Transverse colon (tissue), 4 donors: ENCODE results near the gene EXD3. TPM values are rescaled to one million over a fixed set of nuclear protein-coding genes. Genes with fewer than 3 reads are reported as not detected.

ENCODE experiments used
- DNase-seq: peaks from one replicate; pipeline ENCODE4 v3.0.0-alpha.2; 2019
- H3K27ac ChIP-seq, 4 donors: fragments of 200-600 bp; sonication (generic); 2 replicates each; pipeline ENCODE4 v1.5.1; 2016 to 2018; ENCODE audit warnings: inconsistent platforms in 4 of 4
- H3K27me3 ChIP-seq: fragments of 200-600 bp; sonication (generic); 2 replicates; pipeline ENCODE4 v1.5.1; 2017; ENCODE audit warnings: inconsistent platforms
- H3K36me3 ChIP-seq, 4 donors: fragments of 200-600 bp; sonication (generic); 2 replicates each; pipeline ENCODE4 v1.5.1; 2017 to 2019; ENCODE audit warnings: inconsistent platforms in 4 of 4
- H3K4me1 ChIP-seq, 4 donors: fragments of 200-600 bp; sonication (generic); 2 replicates each; pipeline ENCODE4 v1.5.1; 2017 to 2020; ENCODE audit warnings: inconsistent platforms in 4 of 4
- H3K4me3 ChIP-seq, 4 donors: fragments of 200-600 bp; sonication (generic); 1 replicate in 1 of 4; 2 replicates in 3 of 4; pipeline versions ENCODE4 v1.5.1 to v1.6.1; 2017 to 2019; ENCODE audit warnings: inconsistent platforms in 4 of 4
- H3K9me3 ChIP-seq, 2 donors: fragments of 200-600 bp; sonication (generic); 2 replicates each; pipeline ENCODE4 v1.5.1; 2017 to 2019; ENCODE audit warnings: inconsistent platforms in 2 of 2
- EP300 ChIP-seq: sonication (generic); formaldehyde crosslinking; IDR thresholded peaks from one replicate; pipeline ENCODE4 v1.6.1; 2017; ENCODE audit warnings: antibody characterized with exemption, low read depth
- POLR2A ChIP-seq: fragments of 450-650 bp; IDR thresholded peaks from one replicate; pipeline ENCODE4 v1.6.1; 2016; ENCODE audit warnings: antibody characterized with exemption, mild to moderate bottlenecking, moderate library complexity
- POLR2AphosphoS5 ChIP-seq, 3 donors: sonication (generic); formaldehyde crosslinking; IDR thresholded peaks; one replicate each; pipeline ENCODE4 v1.6.1; 2016; ENCODE audit warnings: antibody characterized with exemption in 3 of 3
- WGBS, 2 donors: methylation state at CpG; one replicate each; pipeline ENCODE4 v1.1.5; 2018; ENCODE audit warnings: low coverage in 1 of 2; 5-methylcytosine and 5-hydroxymethylcytosine counted together
- in situ Hi-C, 4 donors: fragments of 200-750 bp; cut with MboI; loops; one replicate each; pipeline versions ENCODE4 v1.15.0 to v1.15.1; 2017; ENCODE audit warnings: low sequenced_read_pairs in 3 of 4, low pct_ligation_motif_present in 1 of 4, low pct_unique_long_range_greater_than_20kb in 1 of 4
- intact Hi-C: fragments of 100-400 bp; cut with DNase I; formaldehyde crosslinking; loops from one replicate; pipeline ENCODE4 v1.15.1; 2023; ENCODE audit warnings: low total_unique reads
- total RNA-seq, 4 donors: library from RNA; depleted of rRNA; stranded (reverse); fragments of >200 nt; gene quantifications; one replicate each; pipeline ENCODE4 v1.1.0, GENCODE V29; 2016
- TF ChIP-seq, protein P1 (sequence below), 5 experiments: fragments of 200-600 bp in 3 of 5; fragments of 450-650 bp in 2 of 5; sonication (generic) in 3 of 5; IDR thresholded peaks; 1 replicate in 2 of 5; 2 replicates in 3 of 5; pipeline ENCODE4 v1.5.1; 2016 to 2017; ENCODE audit warnings: antibody characterized with exemption in 5 of 5, inconsistent platforms in 3 of 5, mild to moderate bottlenecking in 2 of 5, moderate library complexity in 1 of 5

EXD3 gene
- total RNA-seq, 4 donors from 2014 or later: 47.6 to 228 (median 74.2) TPM

DNA sequence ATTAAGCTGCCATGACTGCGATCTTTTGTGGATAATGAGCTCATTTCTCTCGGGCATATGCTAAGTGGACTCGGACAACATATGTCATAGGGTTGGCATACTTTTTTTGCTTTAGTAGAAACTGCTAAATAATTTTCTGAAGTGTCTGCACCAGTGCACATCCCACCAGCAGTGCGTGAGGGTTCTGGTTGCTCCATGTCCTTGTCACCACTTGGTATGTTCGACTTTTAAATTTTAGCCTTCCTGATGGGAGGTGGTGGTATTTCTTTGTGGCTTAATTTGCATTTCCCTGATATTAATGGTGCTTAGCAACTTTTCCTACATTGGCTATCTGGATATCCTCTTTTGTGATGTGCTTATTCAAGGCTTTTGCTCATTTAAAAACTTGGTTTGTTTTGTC lies 63.1 kb downstream of the EXD3 start:
- Histone ChIP-seq H3K9me3 (peaks cover 9 to 12% of the 10 kb centered on the region in 2 donors), H3K4me1 (no peaks in the 10 kb centered on the region)

DNA sequence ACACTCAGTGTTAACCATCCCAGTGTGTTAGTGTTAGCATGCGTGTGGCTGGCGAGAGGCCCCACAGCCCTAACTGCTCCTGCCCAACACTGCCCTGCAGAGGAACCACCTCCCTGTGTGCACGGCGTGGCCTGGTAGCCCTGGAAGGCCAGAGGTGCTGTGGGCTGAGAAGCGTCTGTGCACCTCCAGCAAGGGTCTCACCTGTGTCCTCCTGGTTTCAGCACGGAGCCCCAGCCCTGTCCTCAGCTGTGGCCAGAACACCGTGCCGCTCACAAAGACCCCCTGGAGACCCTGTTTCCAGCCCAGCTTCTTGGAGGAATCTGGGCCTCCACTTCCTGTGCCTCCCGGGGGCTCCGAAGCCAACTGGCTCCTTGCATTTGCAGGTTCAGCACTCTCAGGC lies 64.8 kb downstream of the EXD3 start:
- TF ChIP-seq EP300: no peak
- TF ChIP-seq, protein P1, sequence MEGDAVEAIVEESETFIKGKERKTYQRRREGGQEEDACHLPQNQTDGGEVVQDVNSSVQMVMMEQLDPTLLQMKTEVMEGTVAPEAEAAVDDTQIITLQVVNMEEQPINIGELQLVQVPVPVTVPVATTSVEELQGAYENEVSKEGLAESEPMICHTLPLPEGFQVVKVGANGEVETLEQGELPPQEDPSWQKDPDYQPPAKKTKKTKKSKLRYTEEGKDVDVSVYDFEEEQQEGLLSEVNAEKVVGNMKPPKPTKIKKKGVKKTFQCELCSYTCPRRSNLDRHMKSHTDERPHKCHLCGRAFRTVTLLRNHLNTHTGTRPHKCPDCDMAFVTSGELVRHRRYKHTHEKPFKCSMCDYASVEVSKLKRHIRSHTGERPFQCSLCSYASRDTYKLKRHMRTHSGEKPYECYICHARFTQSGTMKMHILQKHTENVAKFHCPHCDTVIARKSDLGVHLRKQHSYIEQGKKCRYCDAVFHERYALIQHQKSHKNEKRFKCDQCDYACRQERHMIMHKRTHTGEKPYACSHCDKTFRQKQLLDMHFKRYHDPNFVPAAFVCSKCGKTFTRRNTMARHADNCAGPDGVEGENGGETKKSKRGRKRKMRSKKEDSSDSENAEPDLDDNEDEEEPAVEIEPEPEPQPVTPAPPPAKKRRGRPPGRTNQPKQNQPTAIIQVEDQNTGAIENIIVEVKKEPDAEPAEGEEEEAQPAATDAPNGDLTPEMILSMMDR (IDR thresholded peaks at IDR 0.05): no peak
- no peak for TF ChIP-seq POLR2AphosphoS5 (IDR thresholded peaks at IDR 0.05)
- no peak for TF ChIP-seq POLR2A
- WGBS, 2 donors: 91% methylated on average over 10 of the region's 10 CpGs; no CpG with 5 or more reads in 1 of the 2 donors
- in situ Hi-C loops: no loop called here
- H3K27me3 ChIP-seq: no peaks in the 10 kb centered on the region
- DNase-seq: no peak
- no peaks in the 10 kb centered on the region for H3K36me3 ChIP-seq
- H3K4me1 ChIP-seq: no peaks in the 10 kb centered on the region
- intact Hi-C loops: no loop called here
- no peak overlapping the region for H3K27ac ChIP-seq
- peaks cover 9 to 12% of the 10 kb centered on the region in 2 donors for H3K9me3 ChIP-seq
- H3K4me3 ChIP-seq: no peak overlapping the region

More for the DNA sequence above, 63.1 kb downstream of the EXD3 start:
- H3K4me3 ChIP-seq: no peak overlapping the region
- WGBS, 2 donors: 90% methylated on average over 2 of the region's 5 CpGs; no CpG with 5 or more reads in 1 of the 2 donors
- intact Hi-C loops: no loop called here
- DNase-seq: no peak
- H3K27ac ChIP-seq: no peak overlapping the region
- no peaks in the 10 kb centered on the region for H3K27me3 ChIP-seq
- TF ChIP-seq EP300 (no peak), POLR2AphosphoS5 (IDR thresholded peaks at IDR 0.05) (no peak), POLR2A (no peak)
- TF ChIP-seq, protein P1 (IDR thresholded peaks at IDR 0.05): no peak
- in situ Hi-C loops: no loop called here
- no peaks in the 10 kb centered on the region for H3K36me3 ChIP-seq

DNA sequence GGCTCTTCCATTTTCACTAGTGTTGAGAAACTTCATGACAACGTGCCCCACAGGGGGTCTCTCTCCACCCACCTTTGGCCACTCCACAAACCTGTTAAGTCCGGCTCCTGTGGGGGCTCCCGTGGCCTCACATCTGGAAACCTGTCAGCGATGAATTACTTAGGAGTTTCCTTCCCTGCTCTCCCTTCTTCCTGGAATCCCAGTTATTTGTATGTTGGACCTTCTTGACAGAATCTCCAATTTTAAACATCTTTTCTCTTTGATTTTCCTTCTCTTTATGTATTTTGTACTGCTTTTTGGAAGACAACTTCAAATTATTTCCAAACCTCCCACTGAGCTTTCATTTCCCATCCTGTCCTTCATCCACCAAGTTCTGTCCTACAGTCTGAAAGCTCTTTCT lies 65.8 kb downstream of the EXD3 start:
- Histone ChIP-seq H3K4me3 (no peak overlapping the region), H3K9me3 (peaks cover 9 to 12% of the 10 kb centered on the region in 2 donors), H3K27ac (no peak overlapping the region), H3K36me3 (no peaks in the 10 kb centered on the region), H3K27me3 (no peaks in the 10 kb centered on the region), H3K4me1 (no peaks in the 10 kb centered on the region)
- TF ChIP-seq EP300: no peak
- no peak for TF ChIP-seq POLR2AphosphoS5 (IDR thresholded peaks at IDR 0.05)
- TF ChIP-seq, protein P1 (IDR thresholded peaks at IDR 0.05): no peak
- no peak for TF ChIP-seq POLR2A
- intact Hi-C loops (no loop called here), in situ Hi-C loops (no loop called here)
- DNase-seq: no peak
- WGBS, 2 donors: 85% methylated on average over 4 of the region's 4 CpGs; no CpG with 5 or more reads in 1 of the 2 donors

DNA sequence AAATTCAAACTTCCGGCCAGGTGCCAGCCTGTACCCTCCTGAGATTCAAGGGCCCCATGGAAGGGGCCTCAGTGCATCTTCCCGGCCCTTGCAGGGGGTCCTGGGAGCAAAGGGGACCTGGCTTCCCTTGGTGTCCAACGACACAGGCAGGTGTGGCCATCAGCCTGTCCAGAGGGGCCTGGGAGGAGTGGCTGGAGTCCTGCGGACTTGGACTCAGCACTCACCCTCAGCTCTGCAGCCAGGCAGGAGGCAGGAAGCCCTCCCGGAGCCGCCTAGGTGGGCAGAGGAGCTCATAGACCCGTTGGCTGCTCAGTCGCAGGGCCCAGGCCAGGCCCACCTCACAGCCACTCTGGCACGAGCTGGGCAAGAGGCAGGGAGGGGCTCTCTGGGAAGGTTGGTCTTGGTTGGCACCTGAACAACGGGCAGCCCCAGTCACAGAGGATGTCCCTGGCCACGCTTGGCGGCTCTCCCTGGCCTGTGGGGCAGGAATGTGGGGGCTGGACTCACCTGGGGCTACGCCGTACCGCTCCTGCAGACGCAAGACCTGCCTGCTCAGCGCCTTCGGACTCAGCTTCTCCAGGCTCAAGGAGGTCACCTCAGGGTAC lies 67.1 kb downstream of the EXD3 start:
- Histone ChIP-seq H3K27ac (no peak overlapping the region), H3K4me3 (no peak overlapping the region), H3K4me1 (no peaks in the 10 kb centered on the region), H3K9me3 (peaks cover 9 to 12% of the 10 kb centered on the region in 2 donors), H3K27me3 (no peaks in the 10 kb centered on the region), H3K36me3 (no peaks in the 10 kb centered on the region)
- in situ Hi-C loops (no loop called here), intact Hi-C loops (no loop called here)
- TF ChIP-seq, protein P1 (IDR thresholded peaks at IDR 0.05): no peak
- TF ChIP-seq EP300 (no peak), POLR2AphosphoS5 (IDR thresholded peaks at IDR 0.05) (no peak), POLR2A (no peak)
- no peak for DNase-seq
- WGBS, 2 donors: 94% methylated on average over 9 of the region's 18 CpGs; no CpG with 5 or more reads in 1 of the 2 donors
